Measurements from ENCODE around the gene PEDS1.
"Not testable (repeated sequence)": the region's sequence is repeated elsewhere in the genome, so short reads cannot be mapped to it uniquely, and the experiment has no call there.

The PEDS1 gene

GRCh38 chr20:50163570-50164317 is 10.2 kb upstream of the PEDS1 start:
- peak in 2 of 4 experiments; percentile 51 to 54 for DNase-seq

- not testable (repeated sequence) for DNase-seq
Measured at GRCh38 chr20:50161494-50161893, 8.0 kb upstream of the PEDS1 start.

- DNase-seq: no peak
Measured at GRCh38 chr20:50153153-50153499, 397 bp downstream of the PEDS1 start.

- peak in 3 of 4 experiments; percentile 37 to 56 (median 40) for DNase-seq
Measured at GRCh38 chr20:50152394-50153152, 950 bp downstream of the PEDS1 start.

GRCh38 chr20:50151034-50151743 is 2.3 kb downstream of the PEDS1 start:
- no peak for DNase-seq

- DNase-seq: no peak
Measured at GRCh38 chr20:50149481-50150254, 3.9 kb downstream of the PEDS1 start.

- DNase-seq: peak; percentile 87 to 95 (median 92)
Measured at GRCh38 chr20:50146732-50147662, 6.5 kb downstream of the PEDS1 start.

GRCh38 chr20:50146214-50146613 is 7.3 kb downstream of the PEDS1 start:
- no peak for DNase-seq

GRCh38 chr20:50145566-50145965 is 8.0 kb downstream of the PEDS1 start:
- peak in 3 of 4 experiments; percentile 38 to 64 (median 45) for DNase-seq

- peak; percentile 85 to 94 (median 89) for DNase-seq
Measured at GRCh38 chr20:50144362-50144761, 9.2 kb downstream of the PEDS1 start.

GRCh38 chr20:50142812-50143211 is 10.7 kb downstream of the PEDS1 start:
- DNase-seq: no peak

GRCh38 chr20:50141811-50142561 is 11.5 kb downstream of the PEDS1 start:
- no peak for DNase-seq

GRCh38 chr20:50141018-50141675 is 12.4 kb downstream of the PEDS1 start:
- DNase-seq: no peak

- no peak for DNase-seq
Measured at GRCh38 chr20:50140339-50140859, 13.1 kb downstream of the PEDS1 start.

- peak in 1 of 4 experiments; percentile 48 for DNase-seq
Measured at GRCh38 chr20:50138479-50139393, 14.8 kb downstream of the PEDS1 start.

GRCh38 chr20:50138120-50138478 is 15.4 kb downstream of the PEDS1 start:
- no peak for DNase-seq

- DNase-seq: not testable (repeated sequence)
Measured at GRCh38 chr20:50137702-50138101, 15.8 kb downstream of the PEDS1 start.

- DNase-seq: no peak
Measured at GRCh38 chr20:50136822-50137599, 16.5 kb downstream of the PEDS1 start.
